ENCODE measurements around the gene PMPCB.
A peak's percentile ranks its signal among the peaks of the same experiment; 100 is the strongest.
"Not testable (repeated sequence)": the region's sequence is repeated elsewhere in the genome, so short reads cannot be mapped to it uniquely, and the experiment has no call there.

Gene PMPCB, protein sequence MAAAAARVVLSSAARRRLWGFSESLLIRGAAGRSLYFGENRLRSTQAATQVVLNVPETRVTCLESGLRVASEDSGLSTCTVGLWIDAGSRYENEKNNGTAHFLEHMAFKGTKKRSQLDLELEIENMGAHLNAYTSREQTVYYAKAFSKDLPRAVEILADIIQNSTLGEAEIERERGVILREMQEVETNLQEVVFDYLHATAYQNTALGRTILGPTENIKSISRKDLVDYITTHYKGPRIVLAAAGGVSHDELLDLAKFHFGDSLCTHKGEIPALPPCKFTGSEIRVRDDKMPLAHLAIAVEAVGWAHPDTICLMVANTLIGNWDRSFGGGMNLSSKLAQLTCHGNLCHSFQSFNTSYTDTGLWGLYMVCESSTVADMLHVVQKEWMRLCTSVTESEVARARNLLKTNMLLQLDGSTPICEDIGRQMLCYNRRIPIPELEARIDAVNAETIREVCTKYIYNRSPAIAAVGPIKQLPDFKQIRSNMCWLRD

DNA sequence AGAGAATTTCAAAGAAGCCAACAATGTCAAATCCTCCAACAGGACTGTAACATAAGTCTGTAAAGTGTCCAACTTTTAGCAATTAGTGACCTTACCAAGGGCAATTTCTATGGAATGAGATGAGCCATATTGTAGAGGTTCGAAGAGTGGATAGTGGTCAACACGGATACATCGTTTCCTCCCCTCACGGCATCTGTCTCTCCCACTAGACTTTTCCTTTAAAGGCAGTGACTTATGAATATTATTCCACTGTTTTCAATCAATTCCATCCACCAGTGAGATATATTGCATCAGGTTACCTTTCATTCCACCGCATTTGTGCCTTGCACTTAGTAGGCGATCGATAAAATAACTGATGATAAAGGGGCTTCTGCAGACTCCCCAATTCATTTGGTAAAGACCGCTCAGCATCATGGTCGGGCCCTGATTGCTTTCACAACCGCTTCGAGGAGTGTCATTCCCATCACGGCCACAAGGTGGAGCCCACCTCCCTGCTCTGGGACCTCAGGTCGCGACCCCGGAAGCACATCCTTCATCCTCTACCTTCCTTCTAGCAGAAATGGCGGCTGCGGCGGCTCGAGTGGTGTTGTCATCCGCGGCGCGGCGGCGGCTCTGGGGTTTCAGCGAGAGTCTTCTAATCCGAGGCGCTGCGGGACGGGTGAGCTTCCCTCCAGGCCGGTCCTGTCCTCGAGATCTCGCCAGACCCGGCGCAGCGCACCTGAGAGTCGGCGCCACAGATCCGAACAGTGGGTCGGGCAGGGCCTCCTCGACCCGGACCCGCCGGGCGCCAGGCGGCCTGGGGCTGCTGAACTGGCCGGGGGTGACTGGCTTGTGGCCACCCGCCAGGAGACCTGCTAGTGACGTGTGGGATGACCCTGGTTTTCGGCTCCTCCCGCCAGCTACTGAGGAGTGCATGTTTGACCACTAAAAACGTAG, at the start of gene PMPCB:
Gene PMPCB, plus strand, starts transcription at position 535 of the 936 bp plus-strand sequence. Its CDS starts 25 bp downstream, at position 560.
- peak; percentile 94 for DNase-seq (ENCODE audit: low read depth)

DNA sequence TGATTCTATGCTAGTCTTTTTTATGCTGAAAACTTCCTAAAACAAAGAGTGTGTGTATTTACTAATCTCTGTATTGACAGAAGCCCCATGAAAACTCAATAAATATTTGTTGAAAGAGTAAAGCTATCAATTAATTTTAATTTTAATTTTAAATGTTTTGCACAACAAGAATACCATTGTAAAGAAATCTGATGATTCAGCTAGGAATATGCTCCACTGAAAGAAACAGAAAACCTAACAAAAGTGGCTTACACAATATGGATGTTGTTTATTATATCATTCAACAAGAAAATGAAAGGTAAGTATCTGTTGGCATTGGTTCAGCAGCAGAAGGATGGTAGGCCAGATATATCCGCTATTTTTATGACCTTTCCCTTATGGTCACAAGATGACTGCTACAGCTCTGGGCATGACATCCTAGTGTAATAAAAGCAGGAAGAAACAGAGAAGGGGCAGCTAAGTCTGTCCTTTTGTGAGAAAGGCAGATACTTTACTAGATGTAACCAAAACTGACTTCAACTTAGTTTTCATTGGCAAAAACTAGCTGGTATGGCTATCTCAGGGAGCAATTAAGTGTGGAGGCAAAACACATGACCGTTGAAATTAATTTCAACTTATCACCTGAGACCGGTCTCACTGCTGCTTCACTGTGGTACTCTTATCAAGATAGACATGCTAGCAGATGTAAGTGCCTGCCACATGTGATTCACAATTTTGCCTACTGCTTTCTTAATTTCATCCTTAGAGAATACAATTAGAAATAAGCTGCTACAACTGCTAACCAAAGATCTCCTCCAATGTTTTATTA, 43.3 kb upstream of the PMPCB start:
- DNase-seq (ENCODE audit: low read depth), result not testable (repeated sequence)

DNA sequence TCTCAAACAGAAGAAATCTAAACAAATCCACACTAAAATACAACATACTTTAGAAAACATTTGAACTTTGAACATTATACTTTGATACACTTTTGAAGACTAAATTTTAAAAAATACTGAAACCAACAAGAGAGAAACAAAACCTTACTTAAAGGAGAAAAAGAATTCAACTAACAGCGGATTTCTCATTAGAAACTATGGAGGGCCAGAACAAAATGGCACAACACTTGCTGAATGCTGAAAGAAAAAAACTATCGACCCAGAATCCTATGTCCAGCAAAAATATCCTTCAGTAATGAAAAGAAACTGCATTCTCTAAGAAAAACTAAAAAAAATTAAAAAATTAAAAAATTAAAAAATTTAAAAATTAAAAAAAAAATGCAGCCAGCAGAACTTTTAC, 33.2 kb upstream of the PMPCB start:
- not testable (repeated sequence) for DNase-seq (ENCODE audit: low read depth)

DNA sequence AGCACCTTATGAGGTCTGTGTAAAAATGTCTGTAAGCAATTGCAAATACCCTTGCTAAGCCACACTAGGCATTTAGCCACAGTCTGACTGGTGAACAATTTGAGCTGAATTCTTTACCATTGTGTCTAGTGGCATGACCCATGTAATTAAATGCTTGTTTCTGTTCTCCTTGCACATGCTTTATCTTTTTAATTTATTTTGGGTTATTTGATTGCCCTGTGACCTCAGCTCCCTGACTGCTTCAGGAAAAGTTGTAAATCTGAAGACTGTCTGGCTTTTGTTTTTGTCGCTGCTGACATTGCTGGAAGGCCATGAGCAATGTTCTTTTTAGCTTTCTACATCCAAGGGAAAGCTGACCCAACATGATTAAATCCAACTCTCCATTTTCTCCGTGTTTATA, 31.0 kb upstream of the PMPCB start:
- DNase-seq (ENCODE audit: low read depth), result not testable (repeated sequence)

DNA sequence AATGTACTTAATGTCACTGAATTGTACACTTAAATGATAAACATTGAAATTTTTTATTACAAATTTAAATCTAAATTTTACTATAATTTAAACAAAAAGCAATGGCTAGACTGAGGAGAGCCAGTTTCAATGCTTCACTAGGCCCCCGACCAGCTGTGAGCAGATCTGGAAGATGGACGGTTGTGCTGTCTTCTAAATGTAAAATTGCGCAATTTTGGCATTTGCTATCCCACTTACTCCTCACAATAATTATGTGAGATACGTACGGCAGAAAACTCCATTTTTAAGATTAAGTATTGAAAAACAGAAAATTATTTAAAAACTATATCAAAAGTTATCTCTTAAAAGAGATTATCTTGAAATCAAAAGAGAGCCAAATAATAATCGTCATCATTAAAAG, 23.9 kb upstream of the PMPCB start:
- not testable (repeated sequence) for DNase-seq (ENCODE audit: low read depth)

DNA sequence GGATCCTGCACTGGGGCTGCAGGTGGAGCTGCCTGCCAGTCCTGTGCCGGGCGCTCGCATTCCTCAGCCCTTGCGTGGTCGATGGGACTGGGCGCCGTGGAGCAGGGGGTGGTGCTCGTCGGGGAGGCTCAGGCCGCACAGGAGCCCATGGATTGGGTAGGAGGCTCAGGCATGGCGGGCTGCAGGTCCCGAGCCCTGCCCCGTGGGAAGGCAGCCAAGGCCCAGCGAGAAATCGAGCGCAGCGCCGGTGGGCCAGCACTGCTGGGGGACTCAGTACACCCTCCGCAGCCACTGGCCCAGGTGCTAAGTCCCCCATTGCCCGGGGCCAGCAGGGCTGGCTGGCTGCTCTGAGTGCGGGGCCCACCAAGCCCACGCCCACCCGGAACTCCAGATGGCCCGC, 22.4 kb upstream of the PMPCB start:
- not testable (repeated sequence) for DNase-seq (ENCODE audit: low read depth)

DNA sequence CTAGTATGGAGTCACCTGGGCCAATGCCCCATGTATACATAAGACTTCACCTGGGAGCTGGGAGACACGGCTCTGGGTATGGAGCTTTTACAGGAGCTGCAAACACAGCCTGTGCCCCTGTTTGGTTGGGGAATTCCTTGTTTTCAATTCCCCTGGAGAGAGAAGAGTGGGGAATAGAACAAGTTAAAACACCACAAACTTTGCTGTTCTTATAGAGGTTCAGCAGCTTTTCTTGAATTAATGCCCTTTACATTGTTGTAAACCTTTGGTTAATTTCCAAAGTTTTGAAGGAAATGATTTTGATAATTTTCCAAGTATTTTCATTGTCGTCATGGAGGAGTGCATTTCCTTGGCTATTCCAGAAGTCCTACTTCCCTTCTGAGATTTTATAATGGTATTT, 19.0 kb upstream of the PMPCB start:
- DNase-seq (ENCODE audit: low read depth), result not testable (repeated sequence)

DNA sequence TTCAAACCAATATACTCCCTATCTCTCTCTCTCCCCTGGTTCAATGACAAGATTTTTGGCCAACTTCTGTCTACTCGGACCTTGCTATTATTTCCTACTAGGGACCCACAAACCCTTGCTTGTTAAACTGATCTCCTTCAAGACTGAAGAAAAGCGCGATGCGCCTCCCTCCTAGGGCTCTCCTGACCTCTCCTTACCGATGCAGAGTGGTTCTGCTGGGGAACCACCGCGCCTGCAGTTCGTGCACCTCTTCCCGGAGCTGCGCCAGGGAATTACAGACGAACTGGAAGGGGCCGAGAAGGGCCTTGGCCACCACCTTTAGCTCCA, 17.6 kb upstream of the PMPCB start:
- not testable (repeated sequence) for DNase-seq (ENCODE audit: low read depth)

DNA sequence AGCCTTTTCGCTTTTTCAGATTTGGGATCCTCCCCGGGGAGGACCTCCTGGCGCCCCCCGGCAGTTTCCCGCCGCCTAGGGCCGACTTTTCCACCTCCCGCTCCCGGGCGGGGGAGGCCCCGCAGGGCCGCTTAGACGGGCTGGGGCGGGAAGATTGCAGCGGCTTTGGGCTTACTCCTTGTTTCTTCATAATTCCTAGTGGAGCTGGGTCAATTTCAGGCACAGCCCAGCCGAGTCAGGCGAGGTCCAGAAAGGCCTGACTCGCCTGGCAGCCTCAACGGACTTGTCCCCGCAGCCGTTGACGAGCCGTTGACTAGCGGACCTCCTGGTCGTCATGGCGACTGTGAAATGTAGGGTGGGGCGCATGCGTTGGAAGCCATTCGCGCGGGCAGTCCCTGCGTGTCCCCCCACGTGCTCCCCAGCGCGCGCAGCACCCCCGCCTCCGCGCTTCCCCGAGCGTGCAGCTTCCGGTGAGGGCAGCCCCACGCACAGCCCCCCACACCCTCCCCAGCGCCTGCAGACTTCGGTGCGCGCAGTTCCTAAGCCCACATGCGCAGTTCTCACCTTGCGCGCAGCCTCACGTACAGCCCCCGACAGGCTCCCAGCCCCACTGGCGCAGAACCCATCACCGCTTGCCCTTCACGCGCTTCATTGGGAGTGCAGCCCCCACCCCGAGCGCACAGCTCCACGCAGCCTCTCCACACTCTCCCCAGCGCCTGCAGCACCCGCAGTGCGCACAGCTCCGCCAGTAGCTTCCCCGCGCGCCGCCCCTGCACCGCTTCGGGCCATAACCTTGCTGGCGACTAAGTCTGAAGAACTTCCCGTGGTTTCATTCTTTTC, 17.1 kb upstream of the PMPCB start:
- DNase-seq (ENCODE audit: low read depth), result peak; percentile 80

DNA sequence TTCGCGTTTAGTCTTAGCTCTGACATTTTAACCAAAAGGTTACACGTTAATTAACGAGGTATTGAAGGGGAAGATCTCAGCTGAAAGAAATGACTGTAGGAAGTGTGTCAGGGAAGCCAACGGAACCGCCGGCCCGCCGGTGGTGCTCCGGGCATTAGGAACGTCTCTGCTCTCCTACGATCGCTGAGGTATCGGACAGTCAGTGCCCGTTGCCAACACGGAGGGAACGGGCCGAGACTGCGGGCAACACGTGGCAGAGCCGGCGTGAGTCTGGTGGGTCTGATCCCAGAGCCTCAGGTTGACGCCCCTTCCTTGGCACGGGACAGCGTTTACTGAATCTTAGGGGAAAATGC, 16.5 kb upstream of the PMPCB start:
- not testable (repeated sequence) for DNase-seq (ENCODE audit: low read depth)

DNA sequence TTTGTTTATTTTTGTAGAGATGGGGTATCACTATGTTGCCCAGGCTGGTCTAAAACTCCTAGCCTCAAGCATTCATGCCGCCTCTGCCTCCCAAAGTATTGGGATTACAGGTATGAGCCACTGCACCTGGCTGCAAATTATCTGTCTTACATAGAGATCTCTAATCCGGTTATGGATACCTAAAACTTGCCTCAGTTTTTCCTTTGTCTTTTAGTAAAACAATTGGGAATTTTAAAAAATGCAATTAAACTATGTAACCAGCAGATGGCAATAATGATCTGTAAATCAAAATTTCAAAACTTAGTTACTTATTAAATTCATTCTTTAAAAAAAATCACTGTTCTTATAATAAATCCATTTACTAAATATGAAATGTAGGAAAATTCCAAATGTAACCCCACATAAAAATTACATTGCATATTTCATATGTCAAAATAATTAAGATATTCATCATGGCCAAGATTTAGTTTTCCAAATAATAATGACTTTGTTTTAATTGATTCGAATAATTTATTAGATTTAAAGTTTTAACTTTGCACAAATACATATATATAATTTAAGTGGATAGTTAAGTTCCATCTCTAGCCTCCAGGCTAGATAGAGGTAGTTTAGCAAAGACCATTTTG, 14.3 kb upstream of the PMPCB start:
- DNase-seq (ENCODE audit: low read depth), result not testable (repeated sequence)

DNA sequence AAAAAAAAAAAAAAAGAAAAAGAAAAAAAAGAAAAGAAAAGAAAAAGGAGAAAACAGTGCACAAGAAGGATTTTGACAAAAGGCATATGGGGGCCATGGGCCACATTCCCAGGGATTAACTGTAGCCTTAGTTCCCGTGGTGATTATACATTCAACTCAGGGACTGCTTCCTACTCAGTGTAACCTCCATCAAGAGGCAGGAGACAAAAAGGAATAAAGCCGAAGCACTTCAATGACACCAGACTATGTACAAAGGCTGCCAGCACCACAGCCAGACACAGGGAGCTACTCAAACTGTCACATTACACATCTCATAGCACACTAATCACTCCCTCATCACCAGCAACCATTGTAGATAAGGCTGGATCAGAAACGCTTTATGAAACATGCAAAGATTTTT, 5.1 kb upstream of the PMPCB start:
- no peak for DNase-seq (ENCODE audit: low read depth)

DNA sequence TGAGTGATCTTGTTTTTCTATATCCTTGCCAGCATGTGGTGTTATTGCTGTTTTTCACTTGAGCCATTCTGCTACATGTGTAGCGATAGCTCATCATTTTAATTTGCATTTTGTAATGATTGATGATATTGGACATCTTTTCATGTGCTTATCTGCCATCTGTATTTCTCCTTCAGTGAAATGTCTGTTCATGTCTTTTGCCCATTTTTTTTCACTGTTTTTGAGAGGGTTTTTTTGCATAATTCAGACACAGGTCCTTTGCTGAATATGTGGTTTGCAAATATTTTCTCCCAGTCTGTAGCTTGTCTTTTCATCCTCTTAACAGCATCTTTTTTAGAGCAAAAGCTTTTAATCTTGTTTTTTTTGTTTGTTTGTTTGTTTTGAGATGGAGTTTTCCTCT, 3.7 kb upstream of the PMPCB start:
- DNase-seq (ENCODE audit: low read depth), result no peak

DNA sequence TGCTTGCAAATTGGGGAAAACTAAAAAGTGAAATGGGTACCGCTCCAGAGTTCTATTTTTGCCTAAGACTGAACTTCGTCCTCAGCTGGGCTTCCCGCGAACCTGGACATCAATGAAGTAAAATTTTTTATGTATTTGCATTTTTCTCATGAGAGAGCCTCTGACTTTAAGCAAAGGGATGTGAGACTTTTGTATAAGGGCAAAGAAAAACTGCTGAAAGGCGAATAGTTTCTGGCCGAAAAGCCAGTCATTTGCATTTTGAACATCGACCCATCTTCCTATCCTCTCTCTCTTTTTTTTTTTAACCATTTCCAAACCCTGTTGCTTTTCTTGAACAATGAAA, 573 bp downstream of the PMPCB start:
- no peak for DNase-seq (ENCODE audit: low read depth)

DNA sequence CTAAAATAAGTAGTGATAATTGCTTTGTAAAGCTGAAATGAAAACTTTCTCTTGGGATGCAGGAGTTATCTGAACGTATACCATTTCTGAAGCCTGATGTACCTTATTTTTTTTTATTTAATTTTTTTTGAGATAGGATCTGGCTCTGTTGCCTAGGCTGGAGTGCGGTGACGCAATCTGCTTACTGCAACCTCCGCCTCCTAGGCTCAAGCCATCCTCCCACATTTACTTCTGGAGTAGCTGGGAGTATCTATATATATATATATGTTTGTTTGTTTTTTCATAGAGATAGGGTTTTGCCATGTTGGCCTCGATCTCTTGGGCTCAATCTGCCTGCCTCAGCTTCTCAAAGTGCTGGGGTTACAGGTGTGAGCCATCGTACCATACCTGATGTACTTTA, 2.4 kb downstream of the PMPCB start:
- no peak for DNase-seq (ENCODE audit: low read depth)

DNA sequence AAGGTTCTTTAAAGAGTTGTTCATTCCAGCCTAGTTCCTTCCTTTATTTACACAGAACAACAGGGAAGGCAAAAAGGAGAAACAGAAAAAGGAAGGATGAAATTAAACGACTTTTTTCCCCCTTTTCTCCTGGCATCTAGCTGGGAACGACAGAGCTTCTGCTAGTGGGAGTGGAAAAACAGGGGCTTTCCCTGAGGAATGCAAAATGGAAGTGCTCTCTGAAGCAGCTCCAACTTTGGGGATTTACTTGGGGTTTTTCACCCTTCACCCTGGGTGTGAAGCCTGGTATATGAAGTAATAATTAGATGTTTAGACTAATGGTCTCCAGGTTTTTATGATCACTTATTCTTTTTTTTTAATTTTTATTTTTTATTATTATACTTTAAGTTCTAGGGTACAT, 4.2 kb downstream of the PMPCB start:
- DNase-seq (ENCODE audit: low read depth), result no peak

DNA sequence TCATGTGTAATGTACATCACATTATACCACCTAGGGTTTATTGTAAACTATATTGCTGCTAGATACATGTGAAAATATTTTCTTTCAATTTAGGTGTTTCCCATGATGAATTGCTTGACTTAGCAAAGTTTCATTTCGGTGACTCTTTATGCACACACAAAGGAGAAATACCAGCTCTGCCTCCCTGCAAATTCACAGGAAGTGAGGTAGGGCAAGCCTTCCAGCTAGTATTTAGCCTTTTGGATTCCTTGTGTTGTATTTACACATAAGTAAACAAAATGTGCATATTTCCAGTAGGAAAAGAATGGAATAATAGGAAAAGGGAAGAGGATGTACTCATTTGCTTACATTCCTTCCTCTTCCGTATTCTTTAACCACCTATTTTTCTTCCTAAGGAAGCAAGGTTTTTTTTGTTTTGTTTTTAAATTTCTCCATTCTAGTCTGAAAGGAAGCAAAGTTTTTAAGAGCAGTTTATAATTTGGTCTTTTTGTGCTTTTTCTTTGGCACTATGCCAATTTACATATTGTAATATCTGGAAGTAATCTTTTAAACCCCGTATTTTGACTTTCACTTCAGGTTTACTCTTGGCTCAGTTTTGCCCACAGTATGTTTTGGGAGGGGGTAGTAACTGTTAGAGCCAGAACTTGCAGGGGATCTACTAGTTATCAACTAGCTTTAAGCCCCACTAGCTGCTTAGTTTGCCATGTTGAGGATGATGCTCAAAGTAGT, 10.4 kb downstream of the PMPCB start:
- DNase-seq (ENCODE audit: low read depth), result no peak

DNA sequence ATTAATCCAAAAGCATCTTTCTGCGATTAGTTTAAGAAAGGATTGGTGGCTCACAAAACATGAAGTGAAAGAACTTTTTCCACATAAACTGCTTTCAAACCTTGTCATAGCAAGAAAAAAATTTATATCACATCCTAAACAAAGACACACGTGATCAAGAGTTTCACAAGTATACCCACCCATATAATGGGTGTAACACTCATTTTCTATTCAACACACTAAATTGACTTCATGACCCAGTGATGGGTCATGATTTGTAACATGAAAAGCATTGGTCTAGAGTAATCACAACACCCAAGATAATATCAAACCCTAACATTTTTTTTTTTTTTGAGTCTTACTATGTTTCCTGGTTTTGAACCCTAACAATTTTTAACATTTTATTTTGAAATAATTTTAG, 17.6 kb downstream of the PMPCB start:
- no peak for DNase-seq (ENCODE audit: low read depth)

DNA sequence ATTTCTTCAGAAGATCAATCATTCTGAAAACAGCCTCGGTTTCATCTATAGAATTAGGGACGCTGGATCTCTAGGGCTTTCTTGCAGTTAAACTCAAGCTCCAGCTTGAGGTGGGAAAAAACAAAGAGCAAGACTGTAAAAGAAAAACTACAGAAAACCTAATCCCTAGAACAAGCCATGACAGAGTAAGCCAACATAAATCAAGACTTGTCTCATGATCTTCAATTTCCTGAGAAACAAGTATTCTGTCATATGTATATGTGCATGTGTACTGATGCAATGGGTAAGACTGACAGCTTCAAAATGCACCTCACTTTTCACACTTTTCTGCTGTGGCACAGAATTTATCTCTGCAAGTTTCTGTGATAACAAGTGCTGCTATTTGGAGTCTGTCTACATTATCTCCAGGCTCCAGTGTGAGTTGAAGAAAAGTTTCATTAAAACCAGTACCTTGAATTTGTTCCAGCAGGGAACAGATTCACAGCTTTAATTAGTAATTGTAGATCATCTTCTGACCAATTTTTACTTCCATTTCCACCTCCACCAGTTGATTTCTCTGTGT, 19.2 kb downstream of the PMPCB start:
- no peak for DNase-seq (ENCODE audit: low read depth)

DNA sequence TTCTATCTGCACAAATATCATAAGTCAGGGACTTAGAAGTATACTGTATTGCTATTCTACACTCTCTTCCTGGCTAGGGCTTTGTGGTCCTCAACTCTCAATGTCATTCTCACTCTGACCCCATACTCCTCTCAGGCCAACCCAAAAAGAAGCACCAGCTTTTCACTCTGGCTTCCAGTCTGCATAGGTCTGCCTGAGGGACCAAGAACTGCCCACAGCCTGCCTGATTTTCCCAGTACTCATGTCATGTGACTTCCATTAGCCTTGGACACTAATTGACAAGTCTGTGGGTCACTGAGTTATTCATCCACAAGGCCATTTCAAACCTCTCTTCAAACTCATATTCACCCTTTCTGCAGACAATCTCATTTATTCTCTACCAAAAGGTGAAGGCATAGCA, 19.8 kb downstream of the PMPCB start:
- DNase-seq (ENCODE audit: low read depth), result no peak
